HepG2 (cell line): ENCODE results near the gene TBRG4. TPM values are rescaled to one million over a fixed set of nuclear protein-coding genes. Genes with fewer than 3 reads are reported as not detected.

Source experiments
- DMTF1 ChIP-seq: sonication (generic); formaldehyde crosslinking; IDR thresholded peaks from 2 replicates; pipeline ENCODE4 v1.4.0; 2020; ENCODE audit warnings: mild to moderate bottlenecking, missing genetic modification reagents
- GPBP1L1 ChIP-seq: sonication (generic); formaldehyde crosslinking; IDR thresholded peaks from 2 replicates; pipeline ENCODE4 v1.5.0; 2020; ENCODE audit warnings: mild to moderate bottlenecking, missing genetic modification reagents
- HHEX ChIP-seq: IDR thresholded peaks from 2 replicates; pipeline ENCODE4 v1.6.1; 2016; ENCODE audit warnings: control low read depth
- HMG20B ChIP-seq: conservative IDR thresholded peaks from 2 replicates; pipeline ENCODE4 v1.6.1; 2016; ENCODE audit warnings: missing genetic modification reagents, missing compliant biosample characterization
- LBX2 ChIP-seq: sonication (generic); formaldehyde crosslinking; IDR thresholded peaks from 2 replicates; pipeline ENCODE4 v1.5.0; 2020; ENCODE audit warnings: missing genetic modification reagents, mild to moderate bottlenecking, borderline replicate concordance
- SOX5 ChIP-seq: IDR thresholded peaks from 2 replicates; pipeline ENCODE4 v1.6.1; 2016; ENCODE audit warnings: borderline replicate concordance
- U2AF2 ChIP-seq: fragments of 200-400 bp; formaldehyde crosslinking; IDR thresholded peaks from 2 replicates; pipeline ENCODE4 v1.6.1; 2017; ENCODE audit warnings: low read depth, mild to moderate bottlenecking, low read length
- ZBTB49 ChIP-seq: sonication (generic); formaldehyde crosslinking; IDR thresholded peaks from 2 replicates; pipeline ENCODE4 v1.4.0; 2020; ENCODE audit warnings: missing genetic modification reagents, borderline replicate concordance
- ZNF549 ChIP-seq: sonication (generic); formaldehyde crosslinking; IDR thresholded peaks from 2 replicates; pipeline ENCODE4 v1.5.0; 2020; ENCODE audit warnings: missing genetic modification reagents
- ZNF557 ChIP-seq: sonication (generic); formaldehyde crosslinking; IDR thresholded peaks from 2 replicates; pipeline ENCODE4 v1.4.0; 2020; ENCODE audit warnings: missing genetic modification reagents
- ZNF691 ChIP-seq: sonication (generic); formaldehyde crosslinking; IDR thresholded peaks from 2 replicates; pipeline ENCODE4 v1.4.0; 2020; ENCODE audit warnings: missing genetic modification reagents, low read depth, mild to moderate bottlenecking, borderline replicate concordance
- polyA plus RNA-seq, 8 experiments: library from polyadenylated mRNA; depleted of rRNA in 3 of 8; stranded (reverse) in 7 of 8; unstranded in 1 of 8; fragments of >200 nt; fragmentation: Illumina TruSeq in 4 of 8; extraction: Trizol in 4 of 8; gene quantifications; 2 replicates each; pipeline versions ENCODE4 v1.2.1 to v1.2.3, GENCODE V29; 2011 to 2016; ENCODE audit warnings: low read depth in 4 of 8, missing spikeins in 1 of 8, mixed read lengths in 1 of 8; ENCODE audit not compliant: insufficient read depth in 1 of 8
- total RNA-seq, 5 experiments: library from RNA; depleted of rRNA; stranded (reverse); fragments of >200 nt; fragmentation: Illumina TruSeq; extraction: Trizol; gene quantifications; 2 replicates each; pipeline ENCODE4 v1.2.3, GENCODE V29; 2016; ENCODE audit warnings: low read depth in 1 of 5

Gene TBRG4
- total and polyA plus RNA-seq, 2 of the 13 experiments (the other 11 are each of a cell fraction or from before 2014, with no cell fraction given) = 87.8 to 107 TPM

- TF ChIP-seq HMG20B (CRISPR knock-in tag) (no peak; the same call in 1 of the 2 replicates), GPBP1L1 (CRISPR knock-in tag) (no peak), ZNF557 (peak; percentile 19; the same call in 1 of the 2 replicates), ZNF691 (CRISPR knock-in tag) (peak; percentile 94; the same call in 1 of the 2 replicates), HHEX (CRISPR knock-in tag) (no peak), DMTF1 (CRISPR knock-in tag) (peak; percentile 81; the same call in 1 of the 2 replicates), ZNF549 (CRISPR knock-in tag) (no peak), SOX5 (CRISPR knock-in tag) (peak; percentile 39; the same call in 1 of the 2 replicates), LBX2 (CRISPR knock-in tag) (peak; percentile 84; the same call in 1 of the 2 replicates), U2AF2 (no peak), ZBTB49 (CRISPR knock-in tag) (no peak)
Observed at GRCh38 chr7:45111298-45112223, at the start of gene TBRG4 (continued).
